GM12878 (cell line): ENCODE data around the gene MPHOSPH6. TPM values are rescaled to one million over a fixed set of nuclear protein-coding genes. Genes with fewer than 3 reads are reported as not detected.
"Not testable (repeated sequence)": the region's sequence is repeated elsewhere in the genome, so short reads cannot be mapped to it uniquely, and the experiment has no call there.

Source experiments
- ATAC-seq: fragments of 200-7000 bp; cut with Tn5 transposase; 3 replicates; pipeline ENCODE4 v1.9.1; 2020; ENCODE audit warnings: mild to moderate bottlenecking, moderate library complexity
- BruUV-seq: library from RNA; stranded (reverse); fragments of 400-500 nt; replicated peaks from 2 replicates; lab custom pipeline; 2021; lab: Mats Ljungman, UMichigan
- CTCF ChIA-PET: fragments of 300-600 bp; sonication (Branson Sonifier 250); formaldehyde crosslinking; extraction: SDS; loops from one replicate; lab custom pipeline; 2021; ENCODE audit warnings: inconsistent platforms; lab: Yijun Ruan, JAX
- POLR2A ChIA-PET: fragments of 350-600 bp; formaldehyde crosslinking; extraction: SDS; loops from one replicate; lab custom pipeline; 2021; ENCODE audit warnings: inconsistent platforms; lab: Charles Lee
- RAD21 ChIA-PET: fragments of 300-600 bp; sonication (Branson Sonifier 250); formaldehyde crosslinking; loops from one replicate; lab custom pipeline; 2023; ENCODE audit warnings: antibody characterized with exemption; ENCODE audit not compliant: unreplicated experiment; lab: Charles Lee
- SMC1A ChIA-PET: fragments of 300-600 bp; sonication (Branson Sonifier 250); formaldehyde crosslinking; loops from one replicate; lab custom pipeline; 2023; ENCODE audit not compliant: unreplicated experiment, uncharacterized antibody; lab: Charles Lee
- DNase-seq: peaks from one replicate; pipeline ENCODE4 v3.0.0-alpha.2; 2011; ENCODE audit warnings: low read depth, low spot score
- FAIRE-seq: peaks from 3 replicates; lab custom pipeline; 2011; peaks lifted over from hg19 to GRCh38; lab: Jason Lieb, UNC
- H2AFZ ChIP-seq: 2 replicates; pipeline ENCODE4 v1.6.0; 2011; ENCODE audit warnings: low read depth, low read length, control low read depth; ENCODE audit not compliant: control insufficient read depth
- H3K27ac ChIP-seq: 2 replicates; pipeline ENCODE4 v1.5.1; 2011; ENCODE audit warnings: control low read depth; ENCODE audit not compliant: control insufficient read depth, insufficient read depth
- H3K27me3 ChIP-seq, 2 experiments: replicated peaks in 1 of 2; 2 replicates each; pipeline versions ENCODE4 v1.6.0 to v1.6.1; 2011; ENCODE audit warnings: low read length in 1 of 2; ENCODE audit not compliant: control insufficient read depth in 2 of 2, insufficient read depth in 2 of 2
- H3K36me3 ChIP-seq, 2 experiments: 2 replicates each; pipeline ENCODE4 v1.5.1; 2011; ENCODE audit warnings: low read length in 1 of 2; ENCODE audit not compliant: control insufficient read depth in 2 of 2, insufficient read depth in 2 of 2
- H3K4me1 ChIP-seq: 2 replicates; pipeline ENCODE4 v1.6.1; 2011; ENCODE audit warnings: mild to moderate bottlenecking, low read length, moderate library complexity, mixed read lengths; ENCODE audit not compliant: control insufficient read depth, insufficient read depth
- H3K4me2 ChIP-seq: 2 replicates; pipeline ENCODE4 v1.6.0; 2011; ENCODE audit warnings: control low read depth; ENCODE audit not compliant: control insufficient read depth, insufficient read depth
- H3K4me3 ChIP-seq: fragments of 200-600 bp; sonication (generic); 2 replicates; pipeline ENCODE4 v1.5.1; 2016
- H3K79me2 ChIP-seq: 2 replicates; pipeline ENCODE4 v1.6.0; 2011; ENCODE audit warnings: low read length; ENCODE audit not compliant: control insufficient read depth, insufficient read depth
- H3K9ac ChIP-seq: 2 replicates; pipeline ENCODE4 v1.8.0; 2011; ENCODE audit warnings: low read length, control low read depth, mixed read lengths; ENCODE audit not compliant: control insufficient read depth, insufficient read depth
- H3K9me3 ChIP-seq: replicated peaks from 3 replicates; pipeline ENCODE4 v1.5.1; 2011; ENCODE audit warnings: mild to moderate bottlenecking, low read length; ENCODE audit not compliant: control insufficient read depth, insufficient read depth
- H4K20me1 ChIP-seq: 2 replicates; pipeline ENCODE4 v1.6.0; 2011; ENCODE audit not compliant: control insufficient read depth, insufficient read depth
- ZNF207 ChIP-seq: fragments of 450-650 bp; IDR thresholded peaks from 2 replicates; pipeline ENCODE4 v1.6.1; 2014; ENCODE audit warnings: antibody characterized with exemption, mild to moderate bottlenecking, borderline replicate concordance
- WGBS: methylation state at CpG from one replicate; pipeline ENCODE4 v1.1.6; 2016; ENCODE audit warnings: low lambda C conversion rate; ENCODE audit not compliant: insufficient replicate concordance, insufficient coverage; ENCODE audit errors: missing lambda C conversion rate; 5-methylcytosine and 5-hydroxymethylcytosine counted together
- in situ Hi-C: fragments of 300-500 bp; cut with MboI; formaldehyde crosslinking; loops from 9 replicates; pipeline ENCODE4 v1.14.3; 2018; ENCODE audit warnings: mixed read lengths
- intact Hi-C: fragments of 100-400 bp; cut with micrococcal nuclease; formaldehyde crosslinking; loops from one replicate; pipeline ENCODE4 v1.14.2; 2022; ENCODE audit not compliant: unreplicated experiment
- polyA plus RNA-seq, 11 experiments: library from polyadenylated mRNA; depleted of rRNA in 4 of 11; unstranded in 6 of 11; stranded (reverse) in 5 of 11; fragments of >200 nt; fragmentation: Nextera tagmentation in 4 of 11; fragmentation: Illumina TruSeq in 1 of 11; extraction: Ambion mirVana in 4 of 11; extraction: Trizol in 1 of 11; gene quantifications; 1 replicate in 1 of 11; 2 replicates in 10 of 11; pipeline versions ENCODE4 v1.2.1 to v1.2.3, GENCODE V29; 2011 to 2016; ENCODE audit warnings: inconsistent platforms in 2 of 11, missing spikeins in 2 of 11, low read depth in 1 of 11
- total RNA-seq, 4 experiments: library from RNA; depleted of rRNA in 3 of 4; stranded (reverse); fragments of >200 nt in 3 of 4; fragmentation: Illumina TruSeq in 1 of 4; extraction: Trizol in 1 of 4; gene quantifications; 2 replicates each; pipeline versions ENCODE4 v1.2.1 to v1.2.3, GENCODE V29; 2013 to 2021

MPHOSPH6 gene
- total and polyA plus RNA-seq, 10 of the 15 experiments (the other 5 are each of a cell fraction or from before 2014, with no cell fraction given) = 8.9 to 39.6 (median 19.8) TPM

GRCh38 chr16:82111944-82112343, 58.1 kb downstream of the MPHOSPH6 start:
- BruUV-seq = no TSS peak
- Histone ChIP-seq H3K4me1 (no peaks in the 10 kb centered on the region), H3K4me2 (no peak overlapping the region), H2AFZ (no peak overlapping the region), H3K4me3 (no peak overlapping the region), H3K9ac (no peak overlapping the region), H3K27ac (no peak overlapping the region), H3K9me3 (no peaks in the 10 kb centered on the region), H4K20me1 (peaks cover 2% of the 10 kb centered on the region; the same call in 1 of the 2 replicates), H3K27me3 (0 out of 4 replicates have a peak, but pooled peaks cover 0 to 2% of the 10 kb centered on the region in 2 experiments), H3K79me2 (no peaks in the 10 kb centered on the region), H3K36me3 (no peaks in the 10 kb centered on the region)
- TF ChIP-seq ZNF207 = no peak
- no peak for DNase-seq
- no peak for FAIRE-seq
- SMC1A ChIA-PET = no interaction called here
- in situ Hi-C loops = no loop called here
- 0% methylated on average over 2 of the region's 2 CpGs for WGBS
- CTCF ChIA-PET = no interaction called here
- RAD21 ChIA-PET = no interaction called here
- intact Hi-C loops = no loop called here
- POLR2A ChIA-PET = no interaction called here
- ATAC-seq = no peak

- RAD21 ChIA-PET = not testable (repeated sequence)
These were observed 60.8 kb downstream of the MPHOSPH6 start for GRCh38 chr16:82109266-82109665.

More at GRCh38 chr16:82109266-82109665, 60.8 kb downstream of the MPHOSPH6 start:
- H3K27ac ChIP-seq, in situ Hi-C loops, H3K4me2 ChIP-seq, H3K9ac ChIP-seq, H3K4me3 ChIP-seq, intact Hi-C loops, H3K4me1 ChIP-seq, FAIRE-seq, CTCF ChIA-PET, H3K79me2 ChIP-seq, H3K9me3 ChIP-seq, H2AFZ ChIP-seq, DNase-seq, POLR2A ChIA-PET, SMC1A ChIA-PET, H3K36me3 ChIP-seq, H3K27me3 ChIP-seq, BruUV-seq, ATAC-seq, H4K20me1 ChIP-seq: not testable (repeated sequence)
- WGBS = 0% methylated on average over 3 of the region's 3 CpGs
